Hematopoietic multipotent progenitor cell (in vitro differentiated cells): ENCODE measurements around the gene NEUROD1. TPM values are rescaled to one million over a fixed set of nuclear protein-coding genes. Genes with fewer than 3 reads are reported as not detected.
A peak's percentile ranks its signal among the peaks of the same experiment; 100 is the strongest.
"Not testable (repeated sequence)": the region's sequence is repeated elsewhere in the genome, so short reads cannot be mapped to it uniquely, and the experiment has no call there.

Source experiments
- DNase-seq, 3 donors: peaks; one replicate each; pipeline ENCODE4 v3.0.0-alpha.2; 2011 to 2015; ENCODE audit warnings: low read depth in 2 of 3, low spot score in 2 of 3
- total RNA-seq: library from RNA; depleted of rRNA; stranded (reverse); fragments of >200 nt; gene quantifications from one replicate; pipeline ENCODE4 v1.2.3, GENCODE V29; 2012

The NEUROD1 gene
- not detected for total RNA-seq

DNA sequence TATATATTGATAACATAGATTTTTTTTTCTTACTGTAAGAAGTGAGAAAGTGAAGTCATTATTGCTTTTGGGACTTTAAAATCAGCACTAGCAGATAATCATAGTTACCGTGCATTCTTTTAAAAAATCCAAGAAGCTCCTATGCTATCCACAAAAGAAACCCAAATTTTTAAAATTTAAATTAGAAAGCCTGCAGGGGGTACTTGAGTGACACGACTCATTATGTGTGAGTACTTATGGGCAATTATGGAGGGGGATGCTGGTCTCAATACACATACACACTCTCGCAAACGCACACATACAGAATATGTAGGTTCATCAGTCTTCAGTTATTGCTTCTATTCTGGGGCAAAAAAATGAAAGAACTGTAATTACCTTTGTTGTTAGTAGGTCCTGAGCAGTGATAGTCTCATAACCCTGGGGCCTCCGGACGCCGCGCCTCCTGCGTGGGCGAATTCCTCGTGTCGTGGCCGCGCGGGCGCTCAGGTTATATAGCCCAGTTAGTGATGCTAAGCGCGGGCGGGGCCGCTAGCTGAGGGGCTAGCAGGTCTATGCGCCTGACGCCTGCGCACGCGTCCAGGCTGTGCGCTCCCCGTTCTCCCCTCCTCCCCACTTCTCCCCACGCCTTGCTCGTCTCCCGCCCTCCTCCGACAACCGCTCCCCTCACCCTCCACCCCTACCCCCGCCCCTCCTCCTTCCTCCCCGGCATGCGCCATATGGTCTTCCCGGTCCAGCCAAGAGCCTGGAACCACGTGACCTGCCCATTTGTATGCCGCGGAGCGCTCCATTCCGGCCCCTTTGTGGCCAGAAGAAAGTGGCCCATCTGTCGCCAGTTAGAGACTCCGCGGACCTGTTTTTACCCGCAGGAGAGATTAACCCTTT lies at the start of gene NEUROD1:
Gene NEUROD1, minus strand, starts transcription at position 463 of the 882 bp plus-strand sequence. CDS start 1,657 bp downstream, outside the sequence.
- DNase-seq: no peak

DNA sequence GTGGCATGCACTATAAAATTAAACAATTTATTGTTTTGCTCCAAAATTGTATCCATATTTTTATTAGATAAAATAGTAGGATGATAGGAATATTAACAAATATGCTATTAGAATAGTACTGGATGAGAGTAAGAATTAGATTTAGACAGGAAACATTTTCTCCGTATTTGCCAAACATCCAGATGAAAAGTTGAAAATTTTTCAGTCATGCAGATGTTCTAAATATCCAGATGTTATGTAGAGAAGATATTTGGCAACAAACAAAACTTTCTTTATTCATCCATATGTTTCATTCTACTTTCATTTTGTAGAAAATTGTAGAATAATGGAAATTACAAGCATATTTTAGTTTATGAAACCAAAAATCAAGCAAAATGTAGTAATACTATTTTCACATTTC lies 45.2 kb upstream of the NEUROD1 start:
- DNase-seq: no peak

- no peak for DNase-seq
Measured at GRCh38 chr2:181724662-181725061, 44.3 kb upstream of the NEUROD1 start.

DNA sequence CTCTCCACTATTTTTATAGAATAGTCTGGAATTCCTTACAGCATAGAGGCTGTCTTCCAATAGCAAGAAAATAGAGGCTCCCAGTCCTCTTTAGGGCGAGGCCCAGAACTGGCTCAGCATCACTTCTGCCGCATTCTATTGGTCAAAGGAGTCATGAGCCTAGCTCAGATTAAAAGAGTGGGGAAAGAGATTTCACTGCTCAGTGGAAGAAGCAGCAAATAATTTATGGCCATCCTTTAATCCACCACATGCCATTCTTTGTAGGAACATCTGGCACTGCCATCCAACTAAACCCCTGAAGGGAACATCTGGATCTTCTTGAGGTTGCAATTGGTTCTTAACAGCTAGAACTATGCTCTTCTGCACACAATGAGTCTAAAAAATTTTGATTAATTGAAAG lies 43.4 kb upstream of the NEUROD1 start:
- no peak for DNase-seq

- DNase-seq: peak; percentile 43 to 92 (median 73)
Measured at GRCh38 chr2:181715033-181715630, 34.8 kb upstream of the NEUROD1 start.

- DNase-seq: not testable (repeated sequence)
Measured at GRCh38 chr2:181711051-181711450, 30.7 kb upstream of the NEUROD1 start.

DNA sequence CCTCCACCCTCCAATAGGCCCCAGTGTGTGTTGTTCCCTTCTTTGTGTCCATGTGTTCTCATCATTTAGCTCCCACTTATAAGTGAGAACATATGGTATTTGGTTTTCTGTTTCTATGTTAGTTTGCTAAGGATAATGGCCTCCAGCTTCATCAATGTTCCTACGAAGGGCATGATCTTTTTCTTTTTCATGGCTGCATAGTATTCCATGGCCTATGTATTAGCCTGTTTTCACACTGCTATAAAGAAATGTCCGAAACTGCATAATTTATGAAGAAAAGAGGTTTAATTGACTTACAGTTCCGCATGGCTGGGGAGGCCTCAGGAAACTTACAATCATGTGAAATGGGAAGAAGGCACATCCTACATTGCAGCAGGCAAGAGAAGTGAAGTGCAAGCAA lies 22.2 kb upstream of the NEUROD1 start:
- DNase-seq: not testable (repeated sequence)

DNA sequence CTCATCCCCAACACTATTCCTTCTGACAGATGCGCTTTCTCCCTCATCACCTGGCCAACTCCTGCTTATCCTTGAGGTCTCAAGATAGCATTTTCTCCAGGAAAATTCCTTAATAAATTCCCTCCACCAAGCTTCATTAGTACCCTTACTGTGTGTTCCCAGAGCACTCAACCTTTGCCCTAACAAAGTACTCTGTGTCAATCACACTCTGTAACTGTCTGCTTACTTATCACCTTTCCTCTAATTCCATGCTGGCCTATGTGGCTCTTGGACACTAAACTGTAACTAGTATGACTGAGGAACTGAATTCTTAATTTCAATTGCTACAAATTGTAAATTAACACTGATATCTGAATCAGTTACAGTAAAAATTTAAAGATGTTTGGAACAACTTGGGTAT lies 17.9 kb upstream of the NEUROD1 start:
- no peak for DNase-seq

DNA sequence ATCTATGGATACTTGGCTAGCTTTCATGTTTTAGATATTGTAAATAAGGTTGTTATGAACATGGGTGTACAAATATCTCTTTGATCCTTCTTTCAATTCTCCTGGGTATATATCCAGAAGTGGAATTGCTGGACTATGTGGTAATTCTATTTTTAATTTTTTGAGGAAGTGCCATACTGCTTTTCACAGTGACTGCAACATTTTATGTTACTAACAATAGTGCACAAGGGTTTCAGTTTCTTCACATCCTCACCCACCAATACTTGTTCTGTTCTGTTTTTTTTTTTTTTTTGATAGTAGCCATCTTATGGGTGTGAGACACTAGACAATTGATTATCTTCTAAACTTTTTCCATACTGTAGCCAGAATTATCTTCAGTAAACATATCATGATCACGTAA lies 17.3 kb upstream of the NEUROD1 start:
- no peak for DNase-seq

GRCh38 chr2:181697126-181697525 lies 16.8 kb upstream of the NEUROD1 start:
- DNase-seq: no peak

GRCh38 chr2:181694271-181694670 lies 14.0 kb upstream of the NEUROD1 start:
- DNase-seq: no peak

- DNase-seq: no peak
Measured at GRCh38 chr2:181690860-181691259, 10.5 kb upstream of the NEUROD1 start.

GRCh38 chr2:181686576-181687185 lies 6.4 kb upstream of the NEUROD1 start:
- DNase-seq: no peak

- no peak for DNase-seq
Measured at GRCh38 chr2:181685150-181685688, 4.9 kb upstream of the NEUROD1 start.

- no peak for DNase-seq
Measured at GRCh38 chr2:181684454-181685149, 4.3 kb upstream of the NEUROD1 start.

GRCh38 chr2:181683518-181684453 lies 3.5 kb upstream of the NEUROD1 start:
- no peak for DNase-seq

DNA sequence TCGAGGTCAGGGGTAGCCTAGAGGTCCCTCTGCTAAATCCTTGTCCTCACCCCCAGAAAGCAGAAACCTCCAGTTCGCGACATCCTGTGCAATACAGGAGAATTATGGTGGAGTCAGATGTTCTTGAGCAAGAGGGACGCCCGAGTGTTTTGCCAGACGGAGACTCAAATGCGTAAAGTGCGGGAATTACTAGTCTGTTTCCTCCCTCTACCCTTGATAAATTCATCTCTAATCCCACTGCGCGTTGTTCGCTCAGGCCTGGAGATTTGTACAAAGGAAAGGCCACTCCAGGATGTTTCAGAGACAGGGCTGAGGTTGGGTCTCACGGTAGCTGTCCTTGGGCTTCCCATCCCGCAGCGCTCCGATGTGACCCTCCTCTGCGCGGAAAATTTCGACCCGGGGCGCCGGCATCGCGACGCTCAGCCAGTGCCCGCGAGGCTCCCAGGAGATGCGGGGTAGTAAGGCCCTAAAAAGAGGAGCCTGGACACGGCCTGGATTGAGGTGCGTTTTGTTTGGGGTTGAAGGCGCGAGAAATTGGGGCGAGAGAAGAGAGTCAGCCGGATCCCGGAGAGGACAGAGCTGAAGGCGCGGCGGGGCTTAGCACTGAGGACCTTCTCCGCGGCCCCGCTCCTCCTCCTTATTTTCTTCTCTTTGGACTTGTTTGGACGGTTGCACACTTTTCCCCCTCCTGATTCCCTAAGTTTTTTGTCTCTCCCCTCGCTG lies 2.6 kb upstream of the NEUROD1 start:
- no peak for DNase-seq

GRCh38 chr2:181682026-181682789 lies 1.9 kb upstream of the NEUROD1 start:
- no peak for DNase-seq
